Measurements from ENCODE around the gene RNF130.

RNF130 gene

GRCh38 chr5:179953987-179954386, 117.6 kb downstream of the RNF130 start:
- no peak for TF ChIP-seq CTCF (conservative IDR thresholded peaks at IDR 0.05; ENCODE audit: low read length)
- DNase-seq (ENCODE audit: low read depth): no peak
- no peak overlapping the region for H3K4me3 ChIP-seq (ENCODE audit: low read length)

GRCh38 chr5:179936976-179937681, 134.4 kb downstream of the RNF130 start:
- TF ChIP-seq CTCF (conservative IDR thresholded peaks at IDR 0.05; ENCODE audit: low read length): no peak
- H3K4me3 ChIP-seq (ENCODE audit: low read length): no peak overlapping the region
- no peak for DNase-seq (ENCODE audit: low read depth)

GRCh38 chr5:179930788-179931473, 140.6 kb downstream of the RNF130 start:
- TF ChIP-seq CTCF (conservative IDR thresholded peaks at IDR 0.05; ENCODE audit: low read length): no peak
- H3K4me3 ChIP-seq (ENCODE audit: low read length): no peak overlapping the region
- no peak for DNase-seq (ENCODE audit: low read depth)

- no peak for DNase-seq (ENCODE audit: low read depth)
- no peak overlapping the region for H3K4me3 ChIP-seq (ENCODE audit: low read length)
- TF ChIP-seq CTCF (conservative IDR thresholded peaks at IDR 0.05; ENCODE audit: low read length): no peak
These were observed 143.7 kb downstream of the RNF130 start for GRCh38 chr5:179927824-179928223.

GRCh38 chr5:179926657-179927056, 144.9 kb downstream of the RNF130 start:
- DNase-seq (ENCODE audit: low read depth): no peak
- TF ChIP-seq CTCF (conservative IDR thresholded peaks at IDR 0.05; ENCODE audit: low read length): no peak
- no peak overlapping the region for H3K4me3 ChIP-seq (ENCODE audit: low read length)

- TF ChIP-seq CTCF (conservative IDR thresholded peaks at IDR 0.05; ENCODE audit: low read length): no peak
- DNase-seq (ENCODE audit: low read depth): no peak
- no peak overlapping the region for H3K4me3 ChIP-seq (ENCODE audit: low read length)
These were observed 148.1 kb downstream of the RNF130 start for GRCh38 chr5:179923436-179923835.

GRCh38 chr5:179920175-179920574, 151.4 kb downstream of the RNF130 start:
- no peak for DNase-seq (ENCODE audit: low read depth)
- no peak overlapping the region for H3K4me3 ChIP-seq (ENCODE audit: low read length)
- no peak for TF ChIP-seq CTCF (conservative IDR thresholded peaks at IDR 0.05; ENCODE audit: low read length)
